GM12878 (cell line): Measurements from ENCODE around the gene PRR14L. TPM values are rescaled to one million over a fixed set of nuclear protein-coding genes. Genes with fewer than 3 reads are reported as not detected.
A peak's percentile ranks its signal among the peaks of the same experiment; 100 is the strongest.

Experiments used
- ATF2 ChIP-seq: IDR thresholded peaks from 2 replicates; pipeline ENCODE4 v1.6.1; 2012; ENCODE audit warnings: low read length, inconsistent platforms
- ATF3 ChIP-seq: IDR thresholded peaks from 2 replicates; pipeline ENCODE4 v1.6.1; 2011; ENCODE audit warnings: low read depth, mild to moderate bottlenecking, low read length, moderate library complexity, borderline replicate concordance; ENCODE audit errors: extremely low read depth
- CBFB ChIP-seq: IDR thresholded peaks from 2 replicates; pipeline ENCODE4 v1.6.1; 2016; ENCODE audit warnings: antibody characterized with exemption, low read depth
- CHD1 ChIP-seq: IDR thresholded peaks from 2 replicates; pipeline ENCODE4 v1.6.1; 2012; ENCODE audit warnings: low read depth, low read length, improper control_type of control experiment
- EP300 ChIP-seq, 2 experiments: fragments of 150-350 bp in 1 of 2; IDR thresholded peaks; 2 replicates each; pipeline ENCODE4 v1.6.1; 2011 to 2012; ENCODE audit warnings: low read depth in 2 of 2, low read length in 2 of 2, borderline replicate concordance in 1 of 2, improper control_type of control experiment in 1 of 2, inconsistent platforms in 1 of 2; ENCODE audit not compliant: control insufficient read depth in 1 of 2
- ETV6 ChIP-seq, 2 experiments: fragments of 450-650 bp in 1 of 2; IDR thresholded peaks in 1 of 2; conservative IDR thresholded peaks in 1 of 2; 2 replicates each; pipeline ENCODE4 v1.6.1; 2014; ENCODE audit warnings: antibody characterized with exemption in 1 of 2, borderline replicate concordance in 1 of 2, low read depth in 1 of 2, mild to moderate bottlenecking in 1 of 2, moderate library complexity in 1 of 2
- NFXL1 ChIP-seq: fragments of 450-650 bp; IDR thresholded peaks from 2 replicates; pipeline ENCODE4 v1.6.1; 2017; ENCODE audit warnings: antibody characterized with exemption, mild to moderate bottlenecking, borderline replicate concordance
- NR2C2 ChIP-seq: IDR thresholded peaks from 2 replicates; pipeline ENCODE4 v1.6.1; 2011; ENCODE audit warnings: borderline replicate concordance, low read depth; ENCODE audit not compliant: control insufficient read depth, insufficient read length
- PKNOX1 ChIP-seq: fragments of 450-650 bp; IDR thresholded peaks from 2 replicates; pipeline ENCODE4 v1.6.1; 2016; ENCODE audit warnings: mild to moderate bottlenecking
- RBBP5 ChIP-seq: fragments of 200-600 bp; sonication (generic); conservative IDR thresholded peaks from 2 replicates; pipeline ENCODE4 v1.6.1; 2016
- SIX5 ChIP-seq: IDR thresholded peaks from 2 replicates; pipeline ENCODE4 v1.6.1; 2011; ENCODE audit warnings: mild to moderate bottlenecking, low read depth, low read length, moderate library complexity; ENCODE audit not compliant: severe bottlenecking
- SREBF1 ChIP-seq: IDR thresholded peaks from 2 replicates; pipeline ENCODE4 v1.6.1; 2012; ENCODE audit warnings: mild to moderate bottlenecking, low read length
- TCF7 ChIP-seq: IDR thresholded peaks from 2 replicates; pipeline ENCODE4 v1.6.1; 2014; ENCODE audit warnings: antibody characterized with exemption, borderline replicate concordance
- WRNIP1 ChIP-seq: IDR thresholded peaks from 2 replicates; pipeline ENCODE4 v1.6.1; 2011; ENCODE audit warnings: low read depth, low read length, improper control_type of control experiment, borderline replicate concordance
- ZNF207 ChIP-seq: fragments of 450-650 bp; IDR thresholded peaks from 2 replicates; pipeline ENCODE4 v1.6.1; 2014; ENCODE audit warnings: antibody characterized with exemption, mild to moderate bottlenecking, borderline replicate concordance
- ZZZ3 ChIP-seq: IDR thresholded peaks from 2 replicates; pipeline ENCODE4 v1.6.1; 2011; ENCODE audit warnings: low read depth; ENCODE audit not compliant: control insufficient read depth, insufficient read length
- polyA plus RNA-seq, 11 experiments: library from polyadenylated mRNA; depleted of rRNA in 4 of 11; unstranded in 6 of 11; stranded (reverse) in 5 of 11; fragments of >200 nt; fragmentation: Nextera tagmentation in 4 of 11; fragmentation: Illumina TruSeq in 1 of 11; extraction: Ambion mirVana in 4 of 11; extraction: Trizol in 1 of 11; gene quantifications; 1 replicate in 1 of 11; 2 replicates in 10 of 11; pipeline versions ENCODE4 v1.2.1 to v1.2.3, GENCODE V29; 2011 to 2016; ENCODE audit warnings: inconsistent platforms in 2 of 11, missing spikeins in 2 of 11, low read depth in 1 of 11
- total RNA-seq, 4 experiments: library from RNA; depleted of rRNA in 3 of 4; stranded (reverse); fragments of >200 nt in 3 of 4; fragmentation: Illumina TruSeq in 1 of 4; extraction: Trizol in 1 of 4; gene quantifications; 2 replicates each; pipeline versions ENCODE4 v1.2.1 to v1.2.3, GENCODE V29; 2013 to 2021

Gene PRR14L
- total and polyA plus RNA-seq, 10 of the 15 experiments (the other 5 are each of a cell fraction or from before 2014, with no cell fraction given), result 4.2 to 49.0 (median 21.4) TPM

GRCh38 chr22:31692186-31692886 lies 57.6 kb downstream of the PRR14L start (continued):
- no peak for TF ChIP-seq SIX5
- TF ChIP-seq CBFB, result no peak
- TF ChIP-seq EP300 (IDR thresholded peaks at IDR 0.05; ENCODE audit: borderline replicate concordance in 1 of 2, control insufficient read depth in 1 of 2, low read depth in 2 of 2, low read length in 2 of 2), result 0 out of 4 replicates have a peak, but pooled peaks of 1 of the 2 experiments have one; percentile 20
- TF ChIP-seq NFXL1, result no peak
- TF ChIP-seq SREBF1, result no peak
- TF ChIP-seq RBBP5, result no peak
- no peak for TF ChIP-seq ZZZ3
- TF ChIP-seq NR2C2, result no peak
- no peak for TF ChIP-seq ATF2
- no peak for TF ChIP-seq ZNF207
- TF ChIP-seq PKNOX1, result 0 out of 2 replicates have a peak, but pooled peaks have one; percentile 24
- no peak for TF ChIP-seq ATF3
- TF ChIP-seq WRNIP1, result no peak
- peak in 1 of 2 experiments; percentile 37; a peak in 1 of 4 replicates for TF ChIP-seq ETV6 (conservative IDR thresholded peaks at IDR 0.05 in 1 of 2, IDR thresholded peaks at IDR 0.05 in 1 of 2; ENCODE audit: borderline replicate concordance in 1 of 2, low read depth in 1 of 2)
- no peak for TF ChIP-seq TCF7
- no peak for TF ChIP-seq CHD1
